Stimulated activated CD4-positive, alpha-beta T cell treated with anti-CD3 and anti-CD28 coated beads, Interleukin-4, amount 100 ng/mL, for 1 hour (primary cell): ENCODE data around the gene GAD2.
A peak's percentile ranks its signal among the peaks of the same experiment; 100 is the strongest.

Source experiments
- DNase-seq: peaks from one replicate; pipeline ENCODE4 v3.0.0-alpha.2; 2020

Gene GAD2

DNA sequence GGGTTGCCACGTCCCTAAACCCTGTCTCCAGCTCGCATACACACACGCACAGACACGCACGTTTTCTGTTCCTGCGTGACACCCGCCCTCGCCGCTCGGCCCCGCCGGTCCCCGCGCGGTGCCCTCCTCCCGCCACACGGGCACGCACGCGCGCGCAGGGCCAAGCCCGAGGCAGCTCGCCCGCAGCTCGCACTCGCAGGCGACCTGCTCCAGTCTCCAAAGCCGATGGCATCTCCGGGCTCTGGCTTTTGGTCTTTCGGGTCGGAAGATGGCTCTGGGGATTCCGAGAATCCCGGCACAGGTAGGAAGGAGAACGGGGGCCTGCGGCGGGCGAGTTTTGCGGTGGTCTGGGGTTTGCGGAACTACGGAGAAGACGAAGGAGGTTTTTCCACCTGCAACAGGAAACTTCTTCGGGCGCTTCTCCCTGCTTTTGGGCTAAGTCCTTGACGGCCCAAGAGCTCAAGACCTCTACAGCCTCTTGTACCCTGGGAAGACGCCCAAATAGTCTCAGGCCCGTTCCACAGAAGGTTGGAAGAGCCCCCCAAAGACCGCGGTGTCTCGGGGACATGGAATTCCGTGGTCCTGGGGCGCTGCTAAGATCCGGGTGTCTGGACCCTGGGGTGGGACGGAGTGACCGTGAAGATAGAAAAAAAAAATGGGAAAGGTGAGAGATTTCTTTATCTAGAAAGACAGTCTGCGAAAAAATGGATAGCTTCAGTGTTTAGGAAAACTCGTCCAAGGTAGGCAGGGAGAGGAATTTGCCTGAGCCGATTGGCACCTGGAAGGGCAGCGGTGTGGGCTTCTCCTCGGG lies at the start of gene GAD2:
Gene GAD2 (plus strand): TSS at position 190 of the 811 bp plus-strand sequence. CDS start 36 bp downstream, at position 226.
- DNase-seq: no peak

DNA sequence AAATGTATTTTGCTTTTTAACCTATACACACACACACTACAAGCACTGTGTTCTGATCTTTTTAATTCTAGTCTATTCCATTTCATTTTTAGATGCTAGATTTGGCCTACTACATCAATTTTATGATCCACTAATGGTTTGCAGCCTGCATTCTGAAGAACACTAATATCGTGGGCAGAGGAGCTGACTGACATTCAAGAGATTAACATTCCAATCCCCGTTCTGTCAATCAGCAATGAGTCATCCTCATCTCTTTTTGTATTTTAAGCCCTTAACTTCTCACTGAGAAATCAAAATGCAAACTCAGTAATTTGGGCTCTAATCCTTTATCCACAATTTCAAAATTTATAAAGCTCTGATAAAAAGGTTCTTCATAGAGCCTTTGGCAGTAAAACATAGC lies 47.1 kb upstream of the GAD2 start:
- no peak for DNase-seq

DNA sequence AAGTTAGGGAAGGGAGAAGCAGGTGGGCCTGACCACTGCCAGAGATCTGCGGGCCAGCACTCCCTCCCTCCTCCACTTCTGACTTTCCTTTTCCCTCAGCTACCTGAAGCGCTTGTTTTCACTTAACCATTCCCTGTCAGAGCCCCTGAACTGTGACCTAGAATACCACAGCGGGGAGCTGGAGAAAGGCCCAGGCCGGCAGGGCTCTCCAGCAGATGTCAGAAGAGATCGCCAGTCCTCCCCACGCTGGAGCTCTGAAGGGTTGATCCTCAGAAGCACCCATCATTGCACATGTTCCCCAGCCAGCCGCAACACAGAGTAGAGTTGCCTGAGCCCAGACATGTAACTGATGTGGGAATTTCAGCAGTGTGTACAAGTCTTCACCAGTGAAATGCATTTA lies 44.4 kb upstream of the GAD2 start:
- DNase-seq: no peak

DNA sequence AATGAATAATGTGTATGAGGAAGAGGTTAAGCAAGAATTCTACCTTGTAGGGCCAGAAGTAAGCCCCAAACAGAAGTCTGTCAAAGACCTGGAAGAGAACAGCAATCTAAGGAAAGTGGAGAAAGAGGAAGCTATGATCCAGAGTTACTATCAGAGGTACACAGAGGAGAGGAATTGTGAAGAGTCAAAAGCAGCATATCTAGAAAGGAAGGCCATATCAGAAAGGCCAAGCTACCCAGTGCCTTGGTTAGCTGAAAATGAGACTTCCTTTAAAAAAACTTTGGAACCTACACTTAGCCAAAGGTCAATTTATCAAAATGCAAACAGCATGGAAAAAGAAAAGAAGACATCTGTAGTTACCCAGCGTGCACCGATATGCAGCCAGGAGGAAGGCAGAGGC lies 42.7 kb upstream of the GAD2 start:
- no peak for DNase-seq

DNA sequence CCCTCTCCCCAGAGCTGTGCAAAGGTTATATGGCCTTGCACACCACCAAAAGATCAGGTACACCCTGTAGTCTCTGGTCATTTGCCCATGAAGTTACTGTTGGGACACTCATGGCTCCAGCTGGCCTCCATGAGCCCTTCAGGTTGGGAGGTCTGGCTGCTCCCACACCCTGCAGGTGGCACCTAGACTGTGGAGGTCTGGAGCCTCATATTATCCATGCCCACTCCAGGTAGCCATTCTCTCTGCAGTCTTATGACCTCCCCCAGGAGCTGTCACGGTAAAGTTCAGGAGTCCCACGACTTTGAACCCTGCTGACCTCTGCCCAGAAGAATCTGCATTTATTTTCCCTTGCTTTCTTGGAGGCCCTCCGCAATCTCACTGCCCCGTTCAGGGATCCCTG lies 39.2 kb upstream of the GAD2 start:
- no peak for DNase-seq

DNA sequence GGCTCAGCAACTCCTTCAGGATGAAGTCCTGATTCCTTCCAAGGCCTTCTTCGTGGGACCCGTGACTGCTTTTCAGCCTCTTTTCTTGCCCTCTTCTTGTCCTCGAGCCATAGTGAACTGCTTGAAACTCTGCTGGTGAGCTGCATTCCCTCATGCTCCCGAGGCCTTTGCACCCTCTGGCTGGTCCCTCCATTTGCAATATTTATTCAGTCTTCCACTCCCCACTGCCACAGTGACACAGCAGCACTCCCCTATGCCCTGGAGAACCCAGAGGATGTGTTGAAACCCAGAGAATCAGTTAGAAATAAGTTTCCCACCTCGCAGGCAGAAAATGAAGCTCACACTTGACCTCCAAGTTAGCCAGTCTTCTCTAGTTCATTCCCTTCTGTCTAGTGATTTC lies 22.3 kb upstream of the GAD2 start:
- no peak for DNase-seq

DNA sequence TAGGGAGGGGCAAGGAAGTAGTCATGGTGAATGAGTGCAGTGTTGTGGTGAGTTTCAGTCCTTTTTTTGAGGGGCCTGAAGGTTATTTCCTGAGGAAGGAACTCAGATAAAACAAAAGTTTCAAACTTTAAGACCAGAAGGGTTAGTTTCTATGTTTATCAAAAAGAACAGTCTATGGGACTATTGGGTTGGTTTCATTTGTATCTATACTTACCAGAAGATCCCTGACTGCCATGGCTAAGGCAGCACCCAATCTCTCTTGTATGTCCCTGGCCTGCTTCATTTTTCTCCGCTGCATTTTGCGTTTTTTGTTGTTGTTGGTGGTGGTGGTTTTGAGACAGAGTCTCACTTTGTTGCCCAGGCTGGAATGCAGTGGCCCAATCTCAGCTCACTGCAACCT lies 19.3 kb upstream of the GAD2 start:
- DNase-seq: no peak

DNA sequence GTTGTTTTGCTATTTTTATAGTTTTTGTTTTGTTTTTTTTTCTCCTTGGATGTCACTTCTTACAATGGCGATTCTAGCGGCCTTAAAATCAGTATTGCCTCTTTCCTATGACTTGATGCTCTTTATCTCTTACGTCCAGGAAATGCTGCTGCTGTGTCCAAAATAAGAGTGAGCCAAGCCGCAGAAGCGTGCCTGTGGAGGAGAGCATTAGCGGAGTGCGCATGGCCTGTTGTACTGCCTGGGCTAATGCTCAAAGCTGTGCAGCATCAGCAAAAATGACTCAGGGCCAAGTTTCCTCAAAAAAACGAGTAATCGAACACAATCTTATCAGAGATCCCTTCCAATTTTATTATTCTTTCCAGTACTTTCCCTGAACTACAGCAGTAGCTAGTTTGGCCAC lies 18.5 kb upstream of the GAD2 start:
- DNase-seq: no peak

DNA sequence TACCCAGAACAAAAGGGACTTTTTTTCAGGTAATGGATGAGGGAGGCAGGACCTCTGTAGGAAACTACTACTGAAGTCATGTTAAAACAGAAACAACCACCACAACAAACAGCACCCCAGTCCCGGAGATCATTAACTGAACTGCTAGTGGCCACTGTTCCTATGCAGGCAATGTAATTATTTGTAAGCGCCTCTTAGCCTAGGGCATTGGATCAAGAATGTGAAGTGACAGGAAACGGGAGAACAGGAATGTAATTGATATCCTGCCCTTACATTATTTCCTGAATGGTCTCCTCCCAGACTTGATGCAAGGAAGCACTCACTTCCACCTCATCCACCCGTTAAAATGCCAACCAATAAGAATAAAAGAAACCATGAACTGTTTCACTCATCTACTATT lies 16.7 kb upstream of the GAD2 start:
- no peak for DNase-seq

DNA sequence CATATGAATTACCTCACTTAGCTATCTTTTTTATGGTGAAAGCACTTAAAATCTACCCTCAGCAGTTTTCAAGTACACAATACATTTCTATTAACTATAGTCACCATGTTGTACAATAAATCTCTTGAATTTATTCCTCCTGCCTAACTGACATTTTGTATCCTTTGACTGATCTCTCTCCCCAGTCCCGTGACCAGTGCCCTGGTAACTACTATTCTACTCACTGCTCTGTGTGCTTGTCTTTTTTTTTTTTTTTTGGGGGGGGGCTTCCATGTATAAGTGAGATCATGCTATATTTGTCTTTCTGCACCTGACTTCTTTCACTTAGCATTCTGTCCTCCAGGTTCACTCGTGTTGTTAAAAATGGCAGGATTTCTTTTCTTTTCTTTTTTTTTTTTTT lies 11.4 kb upstream of the GAD2 start:
- no peak for DNase-seq

DNA sequence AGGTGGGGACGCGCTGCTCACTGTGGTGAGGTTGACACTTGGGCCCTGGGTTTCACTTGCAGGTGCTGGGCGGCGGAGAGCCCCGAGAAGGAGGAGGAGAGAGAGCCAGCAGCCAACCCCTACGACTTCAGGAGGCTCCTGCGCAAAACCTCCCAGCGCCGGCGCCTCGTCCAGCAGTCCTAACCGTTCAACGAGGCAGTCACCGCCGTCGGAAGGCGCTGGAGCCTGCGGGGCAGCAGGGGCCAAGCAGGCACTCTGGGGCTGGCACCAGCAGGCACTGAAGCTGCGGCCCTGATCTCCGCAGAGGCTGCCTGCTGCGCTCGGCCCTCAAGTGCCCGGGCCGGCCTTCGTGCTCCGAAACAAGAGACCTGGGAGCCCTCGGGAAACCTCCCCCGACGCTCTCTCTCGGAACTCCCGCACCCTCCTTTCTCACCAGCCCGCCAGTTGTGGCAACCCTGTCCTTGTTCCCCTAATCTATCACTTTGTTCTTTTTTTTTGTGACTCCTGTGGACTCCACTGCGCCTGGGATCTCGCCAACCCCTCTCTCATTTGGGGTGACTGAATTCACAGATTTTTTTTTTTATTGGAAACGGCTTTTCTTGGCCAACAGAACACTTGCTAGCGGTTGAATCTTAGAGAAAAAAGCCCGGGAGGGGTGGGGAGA lies 4.7 kb upstream of the GAD2 start:
- no peak for DNase-seq

DNA sequence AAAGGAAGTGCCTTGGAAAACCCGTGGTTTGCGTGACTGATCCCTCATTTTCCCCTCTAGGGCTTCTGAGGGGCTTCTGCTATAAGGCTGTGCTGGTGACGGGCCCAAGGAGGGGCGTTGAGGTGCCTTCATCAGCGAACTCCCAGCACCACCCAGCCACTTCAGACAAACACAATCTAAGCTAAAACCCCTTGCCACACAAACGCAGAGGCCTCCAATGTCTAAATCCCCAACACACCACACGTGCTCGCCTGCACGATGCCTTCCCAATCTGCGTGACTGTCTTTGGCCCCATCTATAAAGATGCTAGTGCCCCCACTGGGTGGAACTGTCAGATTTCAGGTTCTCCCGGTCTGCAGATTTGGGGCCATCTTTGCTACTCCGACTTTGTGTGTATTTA lies 4.1 kb upstream of the GAD2 start:
- DNase-seq: no peak

DNA sequence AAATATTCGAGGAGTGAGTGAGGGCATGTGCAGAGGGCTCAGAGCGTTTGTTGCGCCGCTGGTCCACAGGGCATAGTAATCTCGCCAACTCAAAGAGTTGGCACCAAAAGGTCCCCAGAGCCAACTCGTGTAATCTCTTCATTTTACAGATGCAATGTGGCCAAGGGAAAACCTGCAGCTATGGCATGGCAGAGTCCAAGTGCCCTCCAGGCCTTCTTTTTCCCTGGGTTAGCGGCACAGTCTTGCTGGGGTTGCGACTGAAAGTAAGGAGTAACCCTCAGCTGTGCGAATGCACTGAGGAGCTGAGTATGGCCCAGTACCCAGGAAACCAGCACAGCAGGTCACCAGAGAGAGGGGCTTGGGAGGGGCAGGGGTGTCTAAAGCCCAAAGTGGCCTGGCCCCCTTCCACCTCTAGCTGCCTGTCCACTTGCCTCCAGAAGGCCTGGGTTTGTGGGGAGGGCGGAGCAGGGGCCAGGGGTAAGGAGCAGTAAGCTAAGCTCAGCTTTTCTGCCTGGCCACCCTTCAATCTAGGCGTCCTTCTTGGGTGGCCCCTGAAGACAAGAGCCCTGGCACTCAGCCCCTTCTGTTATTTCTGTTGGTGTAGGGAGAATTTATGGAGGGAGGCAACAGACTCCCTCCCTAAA lies 3.3 kb upstream of the GAD2 start:
- no peak for DNase-seq

DNA sequence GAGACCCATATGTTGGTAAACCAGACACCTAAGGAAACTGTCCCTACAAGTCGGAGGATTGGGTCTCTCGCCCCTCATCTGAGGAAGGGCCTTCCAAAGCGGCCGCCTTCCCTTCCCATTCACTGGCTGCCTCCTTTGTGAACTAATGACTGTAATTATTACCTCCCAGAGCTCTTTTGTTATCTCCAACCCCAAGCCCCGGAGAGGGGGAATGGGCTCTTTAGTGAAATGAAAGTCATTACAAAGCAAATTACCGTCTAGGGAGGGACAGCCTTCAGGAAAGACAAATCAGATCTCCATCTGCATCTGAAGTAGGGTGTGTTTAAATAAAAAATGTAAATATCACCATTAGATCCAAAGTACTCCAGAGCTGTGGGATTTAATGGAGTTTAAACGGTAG lies 2.6 kb upstream of the GAD2 start:
- no peak for DNase-seq

DNA sequence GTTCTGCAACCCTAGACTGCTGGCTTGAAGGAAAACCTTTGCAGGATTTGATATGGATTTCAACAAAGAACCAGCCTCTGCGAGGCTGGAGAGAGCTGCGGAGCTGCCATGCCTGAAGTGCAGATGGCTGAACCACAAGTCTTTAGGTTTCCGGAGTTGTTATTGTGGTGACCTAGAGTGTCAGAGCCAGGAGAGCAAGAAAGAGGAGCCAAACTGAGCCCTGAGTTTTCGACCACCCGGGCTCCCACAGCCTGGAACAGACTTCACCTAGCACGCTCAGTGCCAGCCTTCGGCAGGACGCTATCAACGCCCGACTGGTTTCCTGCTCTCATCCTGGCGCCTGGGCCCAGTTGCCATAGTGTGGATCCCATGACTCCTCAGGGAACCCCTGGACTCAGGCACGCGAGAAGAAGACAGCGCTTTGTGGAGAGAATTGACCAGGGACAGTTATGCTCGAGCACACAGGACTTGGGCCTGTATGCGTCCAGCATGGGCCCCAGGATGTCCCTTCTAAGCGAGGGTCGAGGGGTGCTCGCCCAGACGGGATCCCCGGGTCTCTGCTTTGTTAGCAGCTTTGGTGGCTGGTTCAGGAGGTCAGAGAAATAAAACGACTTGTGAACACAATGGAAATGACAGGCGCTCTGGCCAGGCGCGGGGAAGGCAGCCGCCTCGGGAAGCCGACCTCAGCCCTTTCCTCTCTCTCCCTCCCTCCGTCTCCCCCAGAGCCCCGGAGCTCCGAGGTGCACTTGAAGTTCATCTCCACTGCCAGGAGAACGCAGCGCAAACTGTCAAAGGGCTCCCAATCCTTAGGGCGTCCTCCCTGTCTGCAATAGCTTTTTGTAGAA lies 1.8 kb upstream of the GAD2 start:
- DNase-seq: no peak

DNA sequence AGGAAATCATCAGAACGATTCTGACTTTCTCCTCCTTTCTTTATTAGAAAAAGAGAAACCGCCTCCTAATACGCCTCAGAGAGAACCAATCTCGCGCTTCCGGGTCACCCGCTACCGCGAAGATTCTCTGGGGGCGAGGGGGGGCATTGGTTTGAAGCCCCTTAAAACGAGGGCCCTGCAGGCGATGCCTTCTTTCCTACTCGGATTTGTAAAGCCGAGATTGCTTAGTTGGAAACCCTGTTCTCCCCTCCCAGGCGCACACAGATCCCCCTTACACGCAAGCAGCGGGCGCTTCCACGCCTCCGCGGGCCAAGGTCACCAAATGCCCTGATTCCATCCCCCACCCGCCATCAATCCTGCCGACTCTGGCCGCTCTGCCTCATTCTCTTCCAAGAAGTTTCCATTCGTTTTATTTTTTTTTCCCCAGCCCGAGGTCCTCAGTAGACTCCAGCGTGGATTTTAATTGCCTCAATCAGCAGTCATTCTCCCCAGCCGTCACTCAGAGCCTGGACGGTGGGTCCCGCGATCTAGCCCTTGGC lies 1.1 kb upstream of the GAD2 start:
- DNase-seq: no peak

DNA sequence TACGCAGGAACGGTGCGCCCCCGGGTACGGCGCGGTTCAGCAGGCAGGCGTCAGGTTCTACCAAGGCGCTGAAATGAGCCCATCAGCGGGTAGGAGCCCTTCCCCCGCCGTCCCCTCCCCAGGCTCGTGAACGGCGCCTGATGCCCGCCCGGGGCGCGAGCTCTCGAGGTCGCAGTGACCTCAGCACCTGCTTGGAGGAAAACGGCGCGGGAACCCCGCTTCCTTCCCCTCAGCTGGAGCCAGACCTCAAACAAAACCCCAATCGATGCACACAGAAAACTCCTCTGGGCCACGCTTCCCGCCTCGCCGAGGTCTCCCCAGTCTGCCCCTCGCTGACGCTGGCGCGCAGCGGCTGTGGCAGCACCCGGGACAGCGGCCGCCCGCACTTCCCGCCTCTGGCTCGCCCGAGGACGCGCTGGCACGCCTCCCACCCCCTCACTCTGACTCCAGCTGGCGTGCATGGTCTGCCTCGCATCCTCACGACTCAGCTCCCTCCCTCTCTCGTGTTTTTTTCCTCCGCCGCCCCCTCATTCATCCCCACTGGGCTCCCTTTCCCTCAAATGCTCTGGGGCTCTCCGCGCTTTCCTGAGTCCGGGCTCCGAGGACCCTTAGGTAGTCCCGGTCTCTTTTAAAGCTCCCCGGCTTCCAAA lies 514 bp upstream of the GAD2 start:
- peak; percentile 26 for DNase-seq

DNA sequence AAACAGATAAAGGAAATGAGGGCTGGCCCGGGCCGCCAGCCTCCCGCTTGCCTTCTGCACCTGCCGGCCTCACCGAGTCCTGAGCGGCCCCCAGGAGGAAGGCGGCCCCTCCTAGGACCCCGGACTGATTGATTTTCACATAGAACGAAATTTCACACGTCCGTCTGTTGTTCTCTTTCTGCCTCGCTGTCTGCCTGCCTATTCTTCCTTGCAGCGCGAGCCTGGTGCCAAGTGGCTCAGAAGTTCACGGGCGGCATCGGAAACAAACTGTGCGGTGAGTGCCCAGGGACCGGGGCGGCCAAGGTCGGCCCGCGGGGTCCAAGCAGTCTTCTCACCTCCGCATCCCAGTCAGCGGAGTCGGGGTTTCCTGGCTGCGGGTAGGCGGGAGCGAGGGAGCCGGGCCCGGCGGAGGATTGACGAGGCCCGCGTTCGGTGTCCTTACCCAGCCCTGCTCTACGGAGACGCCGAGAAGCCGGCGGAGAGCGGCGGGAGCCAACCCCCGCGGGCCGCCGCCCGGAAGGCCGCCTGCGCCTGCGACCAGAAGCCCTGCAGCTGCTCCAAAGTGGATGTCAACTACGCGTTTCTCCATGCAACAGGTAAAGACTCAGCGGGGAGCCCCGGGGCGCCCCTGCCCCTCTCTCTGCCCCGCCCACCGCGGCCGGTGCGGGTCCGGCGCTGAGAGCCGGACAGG lies 967 bp downstream of the GAD2 start:
- DNase-seq: no peak

DNA sequence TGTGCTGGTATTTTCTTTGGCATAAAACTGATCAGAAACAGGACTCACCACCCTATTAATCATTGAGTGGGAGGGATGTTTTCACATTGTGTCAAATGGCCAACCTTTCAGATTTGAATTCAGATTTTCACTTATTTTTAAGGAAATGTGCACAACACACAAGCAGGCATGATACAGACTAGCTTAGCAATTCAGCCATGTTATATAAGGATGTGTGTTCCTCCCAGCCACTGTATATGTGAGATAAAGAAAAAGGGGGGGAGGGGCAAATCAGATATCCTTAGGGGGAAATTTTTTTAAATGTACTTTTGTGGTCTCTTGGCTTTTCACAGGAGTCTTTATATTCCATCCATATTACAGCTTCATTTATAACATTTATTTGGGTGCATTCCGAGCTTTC lies 3.1 kb downstream of the GAD2 start:
- no peak for DNase-seq

DNA sequence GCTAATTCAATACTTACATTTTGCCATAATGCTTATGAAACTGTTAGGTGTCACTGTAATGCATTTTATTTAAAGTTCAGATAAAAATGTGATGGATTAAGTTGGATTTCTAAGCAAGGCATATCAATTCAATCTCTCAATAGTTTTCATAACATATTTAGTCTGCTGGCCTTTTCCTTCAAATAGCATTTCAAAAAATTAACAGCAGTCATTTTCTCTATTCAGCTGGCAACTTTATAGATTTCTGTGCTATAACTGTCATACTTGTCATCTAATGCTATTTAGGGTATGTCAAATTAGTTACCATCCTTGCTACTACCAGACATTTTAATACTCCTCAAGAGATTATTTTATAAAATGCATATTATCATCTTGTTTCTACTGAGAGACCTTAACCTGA lies 4.3 kb downstream of the GAD2 start:
- no peak for DNase-seq

DNA sequence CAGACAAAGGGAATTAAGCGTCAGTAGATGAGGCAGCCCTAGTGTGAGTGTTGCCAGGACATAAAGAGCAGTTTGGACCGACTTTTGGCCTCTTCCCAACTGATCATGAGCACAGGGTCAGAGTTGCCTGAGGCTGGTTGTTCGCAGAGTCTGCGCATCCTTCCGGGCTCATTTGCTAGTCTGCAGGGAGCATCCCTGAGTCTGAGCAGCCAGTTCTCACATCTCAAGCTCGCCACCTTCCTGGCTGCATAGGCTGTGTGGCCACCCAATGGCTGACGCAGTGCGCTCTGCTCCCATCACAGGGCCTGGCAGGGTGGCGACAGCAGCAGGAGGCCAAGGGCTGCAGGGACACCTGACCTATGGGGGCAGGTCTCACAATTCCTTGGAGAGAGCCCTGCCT lies 5.0 kb downstream of the GAD2 start:
- no peak for DNase-seq

DNA sequence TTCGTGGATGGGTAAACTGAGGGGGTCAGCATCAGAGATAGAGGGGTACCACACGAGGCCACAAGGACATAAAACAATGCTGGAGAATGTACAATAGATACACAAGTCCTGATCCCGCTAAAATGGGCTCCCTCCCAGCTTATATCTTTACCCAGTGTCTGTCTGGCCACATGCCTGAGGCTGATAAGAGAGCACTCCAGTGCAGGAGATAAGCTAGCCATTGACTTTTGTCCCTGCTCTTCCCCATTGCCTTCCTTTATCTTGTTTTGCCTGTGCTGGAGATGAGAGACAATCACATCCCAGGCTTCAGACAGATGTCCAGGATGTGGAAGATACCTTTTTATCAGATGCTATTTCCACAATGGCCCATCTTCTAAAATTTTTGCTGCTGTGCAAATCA lies 6.0 kb downstream of the GAD2 start:
- DNase-seq: no peak
